Neural crest cell (in vitro differentiated cells): ENCODE measurements around the gene CD4. TPM values are rescaled to one million over a fixed set of nuclear protein-coding genes. Genes with fewer than 3 reads are reported as not detected.

Experiments used
- DNase-seq: peaks from one replicate; pipeline ENCODE4 v3.0.0; 2021; ENCODE audit warnings: low read depth, mixed read lengths, low spot score
- H3K27ac Mint-ChIP-seq: one replicate; pipeline ENCODE4 v1.8.0; 2021; ENCODE audit warnings: mild to moderate bottlenecking, mixed read lengths; ENCODE audit not compliant: unreplicated experiment
- H3K27me3 Mint-ChIP-seq: 2 replicates; pipeline ENCODE4 v1.8.0; 2021; ENCODE audit warnings: low read depth, mild to moderate bottlenecking, mixed read lengths
- H3K36me3 Mint-ChIP-seq: 2 replicates; pipeline ENCODE4 v1.8.0; 2021; ENCODE audit warnings: low read depth, mild to moderate bottlenecking, mixed read lengths
- H3K4me1 Mint-ChIP-seq: 2 replicates; pipeline ENCODE4 v1.8.0; 2021; ENCODE audit warnings: mixed read lengths
- H3K4me3 Mint-ChIP-seq: one replicate; pipeline ENCODE4 v1.8.0; 2021; ENCODE audit warnings: mild to moderate bottlenecking, mixed read lengths
- H3K9me3 Mint-ChIP-seq: 2 replicates; pipeline ENCODE4 v1.8.0; 2021; ENCODE audit warnings: mixed read lengths
- total RNA-seq: library from RNA; stranded (reverse); gene quantifications from 2 replicates; pipeline ENCODE4 v1.2.1, GENCODE V29; 2021
- TF ChIP-seq, protein P1 (sequence below): fragments of 200-600 bp; sonication (generic); conservative IDR thresholded peaks from 2 replicates; pipeline ENCODE4 v1.5.0; 2021; ENCODE audit warnings: antibody characterized with exemption, mild to moderate bottlenecking

The CD4 gene
- total RNA-seq, 1 donor from 2014 or later = 4.1 TPM

DNA sequence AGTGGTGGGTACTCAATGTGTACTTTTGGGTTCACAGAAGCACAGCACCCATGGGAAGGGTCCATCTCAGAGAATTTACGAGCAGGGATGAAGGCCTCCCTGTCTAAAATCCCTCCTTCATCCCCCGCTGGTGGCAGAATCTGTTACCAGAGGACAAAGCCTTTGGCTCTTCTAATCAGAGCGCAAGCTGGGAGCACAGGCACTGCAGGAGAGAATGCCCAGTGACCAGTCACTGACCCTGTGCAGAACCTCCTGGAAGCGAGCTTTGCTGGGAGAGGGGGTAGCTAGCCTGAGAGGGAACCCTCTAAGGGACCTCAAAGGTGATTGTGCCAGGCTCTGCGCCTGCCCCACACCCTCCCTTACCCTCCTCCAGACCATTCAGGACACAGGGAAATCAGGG is 30.8 kb downstream of the CD4 start:
- H3K4me3 Mint-ChIP-seq = peak overlapping the region; percentile 87
- H3K27me3 Mint-ChIP-seq = peaks cover 2% of the 10 kb centered on the region

DNA sequence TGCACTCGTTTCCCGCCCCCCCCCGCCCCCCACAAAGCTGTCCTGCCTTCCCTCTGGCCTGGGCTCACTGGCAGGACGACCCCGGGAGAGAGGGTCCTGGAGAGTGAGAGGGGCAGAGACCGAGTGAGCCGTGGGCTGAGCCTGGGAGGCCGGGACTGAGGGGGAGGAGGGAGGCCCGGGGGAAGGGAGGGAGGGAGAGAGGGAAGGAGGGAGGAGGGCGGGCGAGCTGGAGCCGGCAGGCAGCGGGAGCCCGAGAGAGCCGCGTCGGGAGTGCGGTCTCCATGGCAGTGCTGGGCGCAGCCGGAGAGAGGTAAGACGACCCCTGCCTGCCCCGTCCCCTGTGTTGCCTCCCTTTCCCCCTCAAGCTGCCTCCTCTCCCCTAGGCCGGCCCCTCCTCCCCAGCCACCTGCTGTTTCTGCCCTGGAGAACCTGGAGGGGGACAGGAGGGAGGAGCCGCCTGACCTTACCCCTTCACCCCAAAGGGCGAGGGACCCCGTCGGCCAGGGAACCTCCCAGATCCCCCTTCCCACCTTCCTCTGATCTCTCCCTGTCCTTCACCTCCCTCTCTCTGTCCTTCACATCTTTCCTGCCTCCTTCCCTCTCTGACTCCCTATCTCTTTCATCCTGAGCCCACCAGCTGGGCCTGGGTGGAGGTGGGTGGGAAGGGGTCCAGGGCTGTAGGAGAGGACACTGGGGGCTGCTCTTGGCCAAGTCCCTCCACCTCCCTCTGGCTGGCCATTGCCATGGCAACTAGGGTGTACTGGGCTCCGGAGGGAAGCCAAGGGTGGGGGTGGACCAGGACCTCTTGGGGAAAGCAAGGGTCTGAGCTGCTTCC is 32.5 kb downstream of the CD4 start, which contains the start of gene GPR162:
Gene GPR162 (plus strand): TSS at position 231 of the 835 bp plus-strand sequence. CDS start 2,078 bp downstream, outside the sequence.
- Mint-ChIP-seq H3K4me3 (peak within 1 kb of the TSS; percentile 87), H3K4me1 (peaks cover 73% of the 10 kb centered on the region), H3K36me3 (peaks cover 6% of the 10 kb centered on the region), H3K27ac (peak within 1 kb of the TSS; percentile 98), H3K9me3 (no peaks in the 10 kb centered on the region), H3K27me3 (peaks cover 6% of the 10 kb centered on the region)
- TF ChIP-seq, protein P1, sequence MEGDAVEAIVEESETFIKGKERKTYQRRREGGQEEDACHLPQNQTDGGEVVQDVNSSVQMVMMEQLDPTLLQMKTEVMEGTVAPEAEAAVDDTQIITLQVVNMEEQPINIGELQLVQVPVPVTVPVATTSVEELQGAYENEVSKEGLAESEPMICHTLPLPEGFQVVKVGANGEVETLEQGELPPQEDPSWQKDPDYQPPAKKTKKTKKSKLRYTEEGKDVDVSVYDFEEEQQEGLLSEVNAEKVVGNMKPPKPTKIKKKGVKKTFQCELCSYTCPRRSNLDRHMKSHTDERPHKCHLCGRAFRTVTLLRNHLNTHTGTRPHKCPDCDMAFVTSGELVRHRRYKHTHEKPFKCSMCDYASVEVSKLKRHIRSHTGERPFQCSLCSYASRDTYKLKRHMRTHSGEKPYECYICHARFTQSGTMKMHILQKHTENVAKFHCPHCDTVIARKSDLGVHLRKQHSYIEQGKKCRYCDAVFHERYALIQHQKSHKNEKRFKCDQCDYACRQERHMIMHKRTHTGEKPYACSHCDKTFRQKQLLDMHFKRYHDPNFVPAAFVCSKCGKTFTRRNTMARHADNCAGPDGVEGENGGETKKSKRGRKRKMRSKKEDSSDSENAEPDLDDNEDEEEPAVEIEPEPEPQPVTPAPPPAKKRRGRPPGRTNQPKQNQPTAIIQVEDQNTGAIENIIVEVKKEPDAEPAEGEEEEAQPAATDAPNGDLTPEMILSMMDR = no peak
- peak; percentile 68 for DNase-seq

More for the DNA sequence above, 30.8 kb downstream of the CD4 start:
- no peaks in the 10 kb centered on the region for H3K9me3 Mint-ChIP-seq
- DNase-seq = no peak
- peak overlapping the region; percentile 98 for H3K27ac Mint-ChIP-seq
- TF ChIP-seq, protein P1 = no peak
- peaks cover 6% of the 10 kb centered on the region for H3K36me3 Mint-ChIP-seq
- H3K4me1 Mint-ChIP-seq = peaks cover 75% of the 10 kb centered on the region

DNA sequence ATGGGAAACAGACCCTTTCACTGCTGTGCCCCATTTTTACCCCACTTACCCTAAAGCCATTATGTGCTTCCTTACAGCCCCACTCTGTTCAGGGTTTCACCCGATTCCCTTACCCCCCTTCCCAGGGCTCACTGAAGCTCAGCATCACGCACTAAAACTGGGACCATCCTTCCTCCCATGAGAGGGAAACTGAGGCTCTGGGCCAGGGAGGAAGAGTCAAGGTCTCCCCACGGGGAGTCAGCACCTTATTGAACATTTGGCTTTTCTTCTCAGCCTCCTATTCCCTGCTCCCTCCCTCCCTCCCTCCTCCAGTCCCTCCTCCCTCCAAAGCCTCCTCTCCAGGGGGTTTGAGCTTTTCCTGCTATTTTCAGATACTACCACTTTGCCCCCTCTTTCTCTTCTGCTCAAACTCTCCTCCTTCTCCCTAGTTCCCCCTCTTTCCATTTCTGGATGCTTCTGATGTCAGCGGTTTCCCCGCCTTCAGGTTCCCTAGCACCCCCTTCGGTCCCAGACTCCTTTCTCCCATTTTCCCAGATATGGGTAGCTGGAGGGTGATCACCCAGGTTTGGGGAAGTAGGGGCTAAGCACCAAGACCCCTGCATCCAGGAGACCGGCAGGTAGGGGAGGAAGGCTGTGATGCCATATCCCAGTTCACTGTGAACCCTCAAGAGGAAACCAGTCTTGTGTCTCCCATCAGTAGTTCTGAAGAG is 33.3 kb downstream of the CD4 start:
- Mint-ChIP-seq H3K36me3 (peaks cover 6% of the 10 kb centered on the region), H3K27me3 (peaks cover 9% of the 10 kb centered on the region), H3K27ac (no peak overlapping the region), H3K4me1 (peaks cover 76% of the 10 kb centered on the region), H3K4me3 (peak overlapping the region; percentile 87), H3K9me3 (no peaks in the 10 kb centered on the region)
- TF ChIP-seq, protein P1 = no peak
- no peak for DNase-seq

DNA sequence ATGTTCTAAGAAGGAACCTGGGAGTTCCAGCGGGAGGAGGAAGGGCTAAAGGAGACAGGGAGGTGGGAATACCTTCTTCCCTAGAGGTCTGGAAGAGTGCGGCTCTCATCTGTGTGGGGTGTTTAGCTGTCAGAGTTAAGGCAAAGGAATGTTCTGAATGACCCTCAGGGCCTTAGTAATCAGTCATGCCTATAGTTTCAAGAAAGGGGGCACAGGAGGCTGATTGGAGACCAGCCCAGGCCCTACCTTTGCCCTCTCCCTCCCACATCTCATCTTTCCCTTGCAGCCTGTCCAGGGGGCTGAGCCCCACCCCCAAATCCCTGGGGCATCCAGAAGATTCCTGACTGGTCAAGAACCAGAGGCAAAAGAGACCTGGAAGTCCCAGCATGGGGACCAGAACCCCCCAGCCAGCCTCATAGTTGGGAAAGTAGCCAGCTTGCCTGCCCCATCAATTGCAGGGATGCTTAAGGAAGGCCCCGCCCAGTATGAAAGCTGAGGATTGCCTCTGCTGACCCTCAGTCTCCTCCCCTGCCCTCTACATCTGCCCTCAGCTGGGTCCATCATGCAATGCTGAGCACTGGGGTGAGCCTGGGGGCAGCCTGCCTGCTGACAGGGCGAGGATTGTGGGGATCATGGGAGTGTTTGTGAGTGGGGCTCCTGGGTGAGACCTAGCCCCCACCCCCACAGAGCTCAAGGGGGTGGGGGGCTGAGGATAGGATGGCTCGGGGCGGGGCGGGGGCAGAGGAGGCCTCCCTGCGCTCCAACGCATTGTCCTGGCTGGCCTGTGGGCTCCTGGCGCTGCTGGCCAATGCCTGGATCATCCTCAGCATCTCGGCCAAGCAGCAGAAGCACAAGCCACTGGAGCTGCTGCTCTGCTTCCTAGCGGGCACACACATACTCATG is 34.1 kb downstream of the CD4 start:
- H3K4me1 Mint-ChIP-seq = peaks cover 73% of the 10 kb centered on the region
- H3K4me3 Mint-ChIP-seq = peak overlapping the region; percentile 79
- no peak overlapping the region for H3K27ac Mint-ChIP-seq

More for the DNA sequence above, 34.1 kb downstream of the CD4 start:
- peaks cover 9% of the 10 kb centered on the region for H3K27me3 Mint-ChIP-seq
- TF ChIP-seq, protein P1 = no peak
- H3K36me3 Mint-ChIP-seq = peaks cover 5% of the 10 kb centered on the region
- DNase-seq = no peak
- no peaks in the 10 kb centered on the region for H3K9me3 Mint-ChIP-seq
